Measurements from ENCODE around the gene CDT1.

DNA sequence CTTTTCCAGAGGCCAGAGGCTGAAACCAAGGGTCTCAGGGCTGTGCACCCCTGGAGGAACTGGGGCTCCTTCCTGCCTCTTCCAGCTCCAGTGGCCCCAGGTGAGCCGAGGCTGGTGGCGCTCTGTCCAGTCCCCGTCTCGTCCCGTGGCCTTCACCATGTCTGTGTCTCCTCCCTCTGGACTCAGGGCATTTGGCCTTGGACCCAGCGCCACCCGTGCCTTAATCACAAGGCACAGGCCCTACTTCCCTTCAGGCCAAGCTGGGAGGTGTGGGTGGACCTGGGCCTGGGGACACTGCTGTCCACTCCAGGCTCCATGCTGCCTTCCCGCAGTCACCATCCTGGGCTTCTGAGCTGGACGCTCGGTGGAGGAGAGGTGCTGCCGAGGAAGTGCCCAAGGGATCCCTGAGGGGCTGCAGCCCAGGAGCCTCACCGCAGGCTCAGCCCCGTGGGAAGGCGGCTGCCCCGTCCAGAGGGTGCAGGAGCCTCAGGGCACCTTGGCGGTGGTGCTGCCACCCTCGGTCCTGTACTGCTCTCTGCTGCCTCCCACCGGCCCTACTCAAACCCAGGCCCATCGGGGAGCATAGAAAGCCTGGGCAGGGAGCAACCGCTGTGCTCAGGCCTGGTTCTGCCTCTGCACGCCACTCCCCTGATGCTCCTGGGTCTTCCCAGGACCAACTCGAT, 17.7 kb downstream of the CDT1 start:
- TF ChIP-seq, protein P1, sequence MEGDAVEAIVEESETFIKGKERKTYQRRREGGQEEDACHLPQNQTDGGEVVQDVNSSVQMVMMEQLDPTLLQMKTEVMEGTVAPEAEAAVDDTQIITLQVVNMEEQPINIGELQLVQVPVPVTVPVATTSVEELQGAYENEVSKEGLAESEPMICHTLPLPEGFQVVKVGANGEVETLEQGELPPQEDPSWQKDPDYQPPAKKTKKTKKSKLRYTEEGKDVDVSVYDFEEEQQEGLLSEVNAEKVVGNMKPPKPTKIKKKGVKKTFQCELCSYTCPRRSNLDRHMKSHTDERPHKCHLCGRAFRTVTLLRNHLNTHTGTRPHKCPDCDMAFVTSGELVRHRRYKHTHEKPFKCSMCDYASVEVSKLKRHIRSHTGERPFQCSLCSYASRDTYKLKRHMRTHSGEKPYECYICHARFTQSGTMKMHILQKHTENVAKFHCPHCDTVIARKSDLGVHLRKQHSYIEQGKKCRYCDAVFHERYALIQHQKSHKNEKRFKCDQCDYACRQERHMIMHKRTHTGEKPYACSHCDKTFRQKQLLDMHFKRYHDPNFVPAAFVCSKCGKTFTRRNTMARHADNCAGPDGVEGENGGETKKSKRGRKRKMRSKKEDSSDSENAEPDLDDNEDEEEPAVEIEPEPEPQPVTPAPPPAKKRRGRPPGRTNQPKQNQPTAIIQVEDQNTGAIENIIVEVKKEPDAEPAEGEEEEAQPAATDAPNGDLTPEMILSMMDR (conservative IDR thresholded peaks at IDR 0.05 in 1 of 2, IDR thresholded peaks at IDR 0.05 in 1 of 2; ENCODE audit: extremely low read depth in 1 of 2, insufficient read depth in 1 of 2, low read depth in 1 of 2, low read length in 2 of 2), result no peak
- TF ChIP-seq EZH2 (IDR thresholded peaks at IDR 0.05; ENCODE audit: borderline replicate concordance, low read length), result no peak
